H1 (cell line): ENCODE results near the gene TMTC2. TPM values are rescaled to one million over a fixed set of nuclear protein-coding genes. Genes with fewer than 3 reads are reported as not detected.

ENCODE experiments used
- CEBPB ChIP-seq: IDR thresholded peaks from 2 replicates; pipeline ENCODE4 v1.6.1; 2012; ENCODE audit warnings: low read depth, low read length
- CHD1 ChIP-seq: IDR thresholded peaks from 2 replicates; pipeline ENCODE4 v1.6.1; 2012; ENCODE audit warnings: low read depth, low read length, improper control_type of control experiment
- CHD2 ChIP-seq: IDR thresholded peaks from 2 replicates; pipeline ENCODE4 v1.6.1; 2012; ENCODE audit warnings: low read length, improper control_type of control experiment
- CREB1 ChIP-seq: IDR thresholded peaks from 2 replicates; pipeline ENCODE4 v1.6.1; 2012; ENCODE audit warnings: inconsistent platforms
- RNF2 ChIP-seq: fragments of 200-900, 300-1000 bp; sonication (generic); IDR thresholded peaks from 2 replicates; pipeline ENCODE4 v1.7.1; 2016; ENCODE audit warnings: borderline replicate concordance, low read depth, mild to moderate bottlenecking, antibody characterized with exemption, low read length; ENCODE audit not compliant: poor library complexity, severe bottlenecking; ENCODE audit errors: missing control alignments
- ZNF274 ChIP-seq: IDR thresholded peaks from 2 replicates; pipeline ENCODE4 v1.7.0; 2012; ENCODE audit warnings: low read length, borderline replicate concordance; ENCODE audit errors: extremely low read depth
- polyA plus RNA-seq, 7 experiments: library from polyadenylated mRNA; depleted of rRNA in 3 of 7; stranded (reverse) in 5 of 7; unstranded in 2 of 7; fragments of >200 nt in 5 of 7; fragments of 200-250 nt in 2 of 7; gene quantifications; 1 replicate in 5 of 7; 2 replicates in 1 of 7; 4 replicates in 1 of 7; pipeline versions ENCODE4 v1.2.1 to v1.2.3, GENCODE V29; 2011 to 2013; ENCODE audit warnings: missing spikeins in 2 of 7, mixed read lengths in 2 of 7
- total RNA-seq: library from RNA; stranded (reverse); fragmentation: NEBNext Ultra II Directional; extraction: Animal tissue kit (Norgen Biotek cat#: 25700); gene quantifications from 2 replicates; pipeline ENCODE4 v1.2.1, GENCODE V29; 2021

Gene TMTC2
- total and polyA plus RNA-seq, 2 of the 8 experiments (the other 6 are each of a cell fraction or from before 2014, with no cell fraction given): 2.3 to 3.9 TPM

- TF ChIP-seq RNF2: no peak
- no peak for TF ChIP-seq CHD1
- no peak for TF ChIP-seq CREB1
- TF ChIP-seq CEBPB: no peak
- no peak for TF ChIP-seq CHD2
- no peak for TF ChIP-seq ZNF274
Measured at GRCh38 chr12:82758749-82759330, 72.1 kb downstream of the TMTC2 start (continued).
